A549 (cell line): Measurements from ENCODE around the gene COPE.

Experiments used
- HOXB13 ChIP-seq: fragments of 250-450 bp; sonication (Bioruptor Pico); IDR thresholded peaks from 2 replicates; pipeline ENCODE4 v1.5.0; 2020; ENCODE audit warnings: low read depth, mild to moderate bottlenecking, moderate library complexity
- MAZ ChIP-seq: fragments of 150-350 bp; IDR thresholded peaks from 2 replicates; pipeline ENCODE4 v1.6.1; 2014; ENCODE audit warnings: antibody characterized with exemption, low read depth, low read length, borderline replicate concordance
- POLR2A ChIP-seq: IDR thresholded peaks from 2 replicates; pipeline ENCODE4 v1.6.1; 2012; ENCODE audit warnings: mild to moderate bottlenecking, low read length
- RNF2 ChIP-seq: fragments of 200-600 bp; sonication (generic); IDR thresholded peaks from 2 replicates; pipeline ENCODE4 v1.6.1; 2016; ENCODE audit warnings: low read depth, mild to moderate bottlenecking, antibody characterized with exemption, moderate library complexity, borderline replicate concordance
- ZFP36 ChIP-seq: fragments of 450-650 bp; IDR thresholded peaks from 2 replicates; pipeline ENCODE4 v1.6.1; 2014; ENCODE audit warnings: borderline replicate concordance; ENCODE audit not compliant: partially characterized antibody

GRCh38 chr19:18933297-18933696, 14.1 kb upstream of the COPE start:
- TF ChIP-seq MAZ = no peak
- TF ChIP-seq RNF2 = no peak
- TF ChIP-seq HOXB13 = no peak
- no peak for TF ChIP-seq ZFP36
- no peak for TF ChIP-seq POLR2A
